Measurements from ENCODE around the gene OR4N2. TPM values are rescaled to one million over a fixed set of nuclear protein-coding genes. Genes with fewer than 3 reads are reported as not detected.
"Not testable (repeated sequence)": the region's sequence is repeated elsewhere in the genome, so short reads cannot be mapped to it uniquely, and the experiment has no call there.

OR4N2 gene
- total RNA-seq, 1 donor from 2014 or later, result not detected

DNA sequence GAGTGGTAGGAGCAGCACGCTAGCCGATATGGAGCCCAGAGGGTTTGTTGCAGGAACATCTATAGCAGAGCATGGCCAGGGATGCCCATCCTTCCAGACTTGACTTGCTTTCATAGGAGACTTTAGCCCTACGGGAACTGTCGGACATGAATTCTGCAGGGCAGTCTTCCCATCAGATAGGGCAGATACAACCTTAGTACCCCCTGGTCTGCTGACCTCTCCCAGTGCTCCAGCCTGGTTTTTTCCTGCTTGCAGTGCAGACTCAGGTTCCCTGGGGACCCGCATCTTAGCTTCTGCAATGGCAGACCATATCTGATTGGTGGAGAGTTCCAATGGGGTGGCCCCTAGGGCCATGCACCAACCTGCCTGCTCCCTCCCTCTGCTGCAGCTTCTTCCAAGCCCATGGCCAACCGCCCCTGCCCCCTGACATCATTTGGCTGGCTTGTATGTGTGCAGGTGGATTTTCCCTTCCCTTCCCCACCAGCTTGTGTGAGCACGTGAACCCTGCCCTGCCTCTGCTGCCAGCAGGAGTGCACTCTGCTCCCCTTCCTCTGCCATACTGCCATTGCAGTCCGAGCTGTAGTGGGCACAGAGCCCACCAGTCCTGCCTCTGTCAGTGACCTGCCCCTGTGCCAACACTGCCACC lies 30.8 kb downstream of the OR4N2 start:
- DNase-seq, result not testable (repeated sequence)

DNA sequence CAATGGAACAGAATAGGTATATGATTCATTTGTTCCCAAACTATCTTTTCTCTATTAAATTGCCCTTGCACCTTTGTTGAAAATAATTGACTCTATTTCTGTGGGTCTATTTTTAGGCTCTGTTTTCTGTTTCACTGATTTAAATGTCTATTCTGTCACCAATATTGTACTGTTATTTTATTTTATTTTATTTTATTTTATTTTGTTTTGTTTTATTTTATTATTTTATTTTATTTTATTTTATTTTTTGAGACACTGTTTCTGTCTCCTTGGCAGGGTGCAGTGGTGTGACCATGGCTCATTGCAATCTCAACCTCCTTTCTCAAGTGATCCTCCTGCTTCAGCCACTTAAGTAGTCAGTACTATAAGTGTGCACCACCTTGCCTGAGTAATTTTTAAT lies 34.9 kb downstream of the OR4N2 start:
- DNase-seq, result no peak

DNA sequence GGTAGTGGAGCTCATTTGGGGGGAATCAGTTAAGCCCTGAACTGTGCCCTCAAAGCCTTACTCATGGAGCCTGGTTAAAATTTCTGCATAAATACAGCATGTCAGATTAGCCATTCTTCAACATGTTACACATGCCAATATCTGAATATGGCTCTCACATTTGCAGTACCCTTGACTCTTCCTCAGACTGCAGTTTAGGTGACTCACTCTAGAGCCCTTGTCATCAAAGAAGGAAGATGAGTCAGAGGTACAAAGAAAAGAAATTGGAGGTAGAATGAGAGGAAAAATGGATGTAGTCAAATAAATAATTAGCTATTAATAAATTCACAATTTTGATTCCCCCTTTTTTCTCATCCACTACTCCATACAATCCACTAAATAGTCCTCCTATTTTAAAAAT lies 47.8 kb downstream of the OR4N2 start:
- DNase-seq, result no peak

DNA sequence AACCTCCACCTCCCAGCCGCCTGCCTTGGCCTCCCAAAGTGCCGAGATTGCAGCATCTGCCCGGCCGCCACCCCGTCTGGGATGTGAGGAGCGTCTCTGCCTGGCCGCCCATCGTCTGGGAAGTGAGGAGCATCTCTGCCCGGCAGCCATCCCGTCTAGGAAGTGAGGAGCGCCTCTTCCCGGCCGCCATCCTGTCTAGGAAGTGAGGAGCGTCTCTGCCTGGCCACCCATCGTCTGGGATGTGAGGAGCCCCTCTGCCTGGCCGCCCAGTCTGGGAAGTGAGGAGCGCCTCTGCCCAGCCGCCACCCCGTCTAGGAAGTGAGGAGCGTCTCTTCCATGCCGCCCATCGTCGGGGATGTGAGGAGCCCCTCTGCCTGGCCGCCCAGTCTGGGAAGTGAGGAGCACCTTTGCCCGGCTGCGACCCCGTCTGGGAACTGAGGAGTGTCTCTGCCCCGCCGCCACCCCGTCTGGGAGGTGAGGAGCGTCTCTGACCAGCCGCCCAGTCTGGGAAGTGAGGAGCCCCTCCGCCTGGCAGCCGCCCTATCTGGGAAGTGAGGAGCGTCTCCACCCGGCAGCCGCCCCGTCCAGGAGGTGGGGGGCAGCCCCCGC lies 62.6 kb downstream of the OR4N2 start:
- DNase-seq, result not testable (repeated sequence)

DNA sequence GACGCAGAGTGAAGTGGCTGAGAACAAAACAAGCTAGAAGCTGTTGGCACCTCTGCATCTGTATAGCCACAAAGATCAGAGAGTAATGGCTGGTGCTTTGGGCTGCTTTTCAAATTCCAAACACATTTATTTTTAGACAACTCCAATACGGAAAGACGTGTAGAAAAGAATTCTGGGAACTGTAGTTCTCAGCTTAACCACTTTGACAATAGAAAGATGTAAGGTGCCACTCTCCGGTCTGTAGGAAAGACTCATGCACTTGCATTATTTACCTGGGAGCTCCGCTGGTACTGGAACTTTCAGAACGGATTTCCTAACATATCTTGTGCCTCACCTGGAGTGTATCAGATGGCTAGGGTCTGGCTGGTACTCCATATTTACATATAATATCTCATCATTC lies 69.6 kb downstream of the OR4N2 start:
- DNase-seq, result no peak

DNA sequence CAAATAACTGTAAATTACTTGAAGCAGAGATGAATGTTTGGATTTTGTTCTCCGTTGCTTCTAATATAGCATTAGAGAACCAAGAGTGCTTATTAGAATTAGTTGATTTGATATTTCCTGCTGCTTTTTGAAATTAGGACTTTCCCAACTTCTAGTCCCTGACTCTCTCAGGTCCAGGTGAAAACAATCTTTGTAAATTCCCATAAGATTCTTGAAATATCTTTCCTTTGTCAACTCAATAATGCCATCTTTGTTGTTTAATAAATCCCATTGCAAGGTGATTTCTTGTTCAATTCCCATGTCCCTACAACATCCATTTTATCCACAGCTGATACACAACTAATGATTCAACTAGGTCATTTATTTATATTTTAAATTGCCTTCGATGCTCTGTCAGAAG lies 71.3 kb downstream of the OR4N2 start, which contains the start of gene OR4K2:
Gene OR4K2, plus strand, starts transcription at position 301 of the 400 bp plus-strand sequence. CDS start 1,126 bp downstream, outside the sequence.
- DNase-seq, result no peak

DNA sequence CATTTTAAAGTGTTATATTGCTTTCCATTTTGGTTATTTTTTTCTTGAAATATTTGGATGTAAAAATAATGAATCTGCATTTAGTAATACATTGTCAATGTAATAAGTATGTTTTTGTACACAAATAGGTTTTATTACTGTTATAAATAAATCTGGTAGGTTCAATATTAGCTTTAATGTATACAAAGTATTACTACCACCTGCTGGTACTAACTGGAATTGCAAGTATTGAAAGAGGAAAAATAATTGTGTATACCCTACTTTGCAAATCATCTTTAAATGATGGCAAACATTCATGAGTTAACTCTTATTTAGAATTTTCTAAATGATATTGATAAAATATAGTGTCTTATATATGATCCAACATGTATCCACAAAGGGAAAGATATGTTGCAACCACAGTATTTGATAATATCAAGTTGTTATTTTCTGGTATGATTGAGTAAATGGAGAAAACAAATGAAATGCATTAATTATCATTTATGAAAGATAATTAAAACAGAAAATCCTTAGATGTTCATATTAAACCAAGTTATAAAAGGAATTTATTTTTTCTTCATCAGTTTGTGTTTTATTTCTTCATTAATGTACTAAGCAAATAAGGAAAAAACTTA lies 74.6 kb downstream of the OR4N2 start:
- DNase-seq, result no peak

Other genes starting within 250 kb of the OR4N2 start
- gene OR11H2, start 89.9 kb upstream of the OR4N2 start, total RNA-seq, result not detected
- gene OR4Q3, start 60.2 kb upstream of the OR4N2 start, total RNA-seq, result not detected
- gene OR4M1, start 30.3 kb upstream of the OR4N2 start, total RNA-seq, result not detected
- not detected for gene OR4K2, start 71.4 kb downstream of the OR4N2 start, total RNA-seq
- not detected for gene OR4K5, start 116.8 kb downstream of the OR4N2 start, total RNA-seq
- not detected for gene OR4K1, start 127.1 kb downstream of the OR4N2 start, total RNA-seq
- not detected for gene OR4K15, start 171.8 kb downstream of the OR4N2 start, total RNA-seq
- gene OR4Q2, start 198.4 kb downstream of the OR4N2 start, total RNA-seq, result not detected
- gene OR4K14, start 215.5 kb downstream of the OR4N2 start, total RNA-seq, result not detected
- gene OR4K13, start 232.3 kb downstream of the OR4N2 start, total RNA-seq, result not detected

Measured in skin of body (tissue), 2 donors.